PC-3 (cell line): Measurements from ENCODE around the gene FPR1. TPM values are rescaled to one million over a fixed set of nuclear protein-coding genes. Genes with fewer than 3 reads are reported as not detected.

Source experiments
- ATAC-seq: fragments of 200-7000 bp; cut with Tn5 transposase; 2 replicates; pipeline ENCODE4 v1.9.1; 2020; ENCODE audit warnings: mild to moderate bottlenecking, moderate library complexity
- BruUV-seq: library from RNA; stranded (reverse); fragments of 400-500 nt; replicated peaks from 2 replicates; lab custom pipeline; 2021; lab: Mats Ljungman, UMichigan
- CTCF ChIA-PET: fragments of 300-600 bp; sonication (Branson Sonifier 250); formaldehyde crosslinking; loops from one replicate; lab custom pipeline; 2022; ENCODE audit warnings: antibody characterized with exemption; lab: Charles Lee
- POLR2A ChIA-PET: fragments of 300-600 bp; sonication (Branson Sonifier 250); formaldehyde crosslinking; loops from one replicate; lab custom pipeline; 2022; ENCODE audit warnings: antibody characterized with exemption; ENCODE audit not compliant: unreplicated experiment; lab: Charles Lee
- DNase-seq: peaks from one replicate; pipeline ENCODE4 v3.0.0-alpha.2; 2015
- H2AFZ ChIP-seq: fragments of 300-600 bp; sonication (generic); 2 replicates; pipeline ENCODE4 v1.6.0; 2016; ENCODE audit warnings: antibody characterized with exemption, low read length
- H3F3A ChIP-seq: fragments of 300-600 bp; sonication (generic); one replicate; pipeline ENCODE4 v1.6.0; 2017; ENCODE audit warnings: antibody characterized with exemption, low read length, control low read depth, mild to moderate bottlenecking; ENCODE audit not compliant: unreplicated experiment
- H3K27ac ChIP-seq: fragments of 300-600 bp; sonication (generic); 2 replicates; pipeline ENCODE4 v1.5.1; 2016; ENCODE audit warnings: mild to moderate bottlenecking, low read length
- H3K27me3 ChIP-seq: fragments of 300-600 bp; sonication (generic); 2 replicates; pipeline ENCODE4 v1.6.1; 2016; ENCODE audit warnings: low read length, mixed read lengths
- H3K36me3 ChIP-seq: fragments of 300-600 bp; sonication (generic); 2 replicates; pipeline ENCODE4 v1.6.1; 2016; ENCODE audit warnings: low read depth, mixed run types, low read length, mixed read lengths
- H3K4me1 ChIP-seq: fragments of 300-600 bp; sonication (generic); 2 replicates; pipeline ENCODE4 v1.5.1; 2016; ENCODE audit warnings: low read length; ENCODE audit not compliant: insufficient read depth
- H3K4me2 ChIP-seq: fragments of 300-600 bp; sonication (generic); 2 replicates; pipeline ENCODE4 v1.6.0; 2016; ENCODE audit warnings: low read length
- H3K4me3 ChIP-seq: fragments of 300-600 bp; sonication (generic); 2 replicates; pipeline ENCODE4 v1.5.1; 2016; ENCODE audit warnings: mild to moderate bottlenecking, low read length, mixed read lengths
- H3K79me2 ChIP-seq: fragments of 300-600 bp; sonication (generic); 2 replicates; pipeline ENCODE4 v1.6.1; 2017; ENCODE audit warnings: low read length, mixed read lengths
- H3K9ac ChIP-seq: fragments of 300-600 bp; sonication (generic); 2 replicates; pipeline ENCODE4 v1.6.0; 2016; ENCODE audit warnings: mild to moderate bottlenecking, low read length
- H3K9me2 ChIP-seq: fragments of 300-600 bp; sonication (generic); replicated peaks from 2 replicates; pipeline ENCODE4 v1.6.1; 2016; ENCODE audit warnings: mixed run types, low read length, mixed read lengths
- H3K9me3 ChIP-seq: fragments of 300-600 bp; sonication (generic); 2 replicates; pipeline ENCODE4 v1.6.1; 2016; ENCODE audit warnings: low read length, mixed read lengths
- H4K20me1 ChIP-seq: fragments of 300-600 bp; sonication (generic); 2 replicates; pipeline ENCODE4 v1.6.1; 2016; ENCODE audit warnings: low read length, mixed read lengths
- CTCF ChIP-seq: fragments of 300-600 bp; sonication (generic); conservative IDR thresholded peaks from 2 replicates; pipeline ENCODE4 v1.5.1; 2017; ENCODE audit warnings: antibody characterized with exemption, low read depth, mild to moderate bottlenecking, low read length
- EZH2 ChIP-seq: fragments of 300-600 bp; sonication (generic); IDR thresholded peaks from one replicate; pipeline ENCODE4 v1.6.1; 2017; ENCODE audit warnings: antibody characterized with exemption, mild to moderate bottlenecking, low read length; ENCODE audit not compliant: unreplicated experiment
- EZH2phosphoT487 ChIP-seq: fragments of 300-600 bp; sonication (generic); IDR thresholded peaks from 2 replicates; pipeline ENCODE4 v1.6.1; 2018; ENCODE audit warnings: mild to moderate bottlenecking, antibody characterized with exemption, low read length, borderline replicate concordance
- intact Hi-C: fragments of 100-400 bp; cut with micrococcal nuclease; formaldehyde crosslinking; loops from 2 replicates; pipeline ENCODE4 v1.9.0; 2023
- total RNA-seq: library from RNA; depleted of rRNA; stranded (reverse); fragments of >200 nt; gene quantifications from 2 replicates; pipeline ENCODE4 v1.2.3, GENCODE V29; 2014

Gene FPR1
- total RNA-seq, 1 experiment from 2014 or later = 0.55 TPM

GRCh38 chr19:51784109-51784785 is 32.6 kb upstream of the FPR1 start:
- Histone ChIP-seq H3K9me2 (no peaks in the 10 kb centered on the region), H2AFZ (no peak overlapping the region), H3K9me3 (no peaks in the 10 kb centered on the region), H3F3A (no peaks in the 10 kb centered on the region), H3K4me2 (peak overlapping the region; percentile 15), H3K27me3 (peaks cover 16% of the 10 kb centered on the region; the same call in 1 of the 2 replicates), H3K79me2 (no peaks in the 10 kb centered on the region), H3K36me3 (no peaks in the 10 kb centered on the region), H3K4me1 (peaks cover 31% of the 10 kb centered on the region), H4K20me1 (no peaks in the 10 kb centered on the region), H3K27ac (peak overlapping the region; percentile 70), H3K4me3 (no peak overlapping the region), H3K9ac (no peak overlapping the region)
- ATAC-seq = no peak
- CTCF ChIA-PET = no interaction called here
- no peak for DNase-seq
- intact Hi-C loops = no loop called here
- no TSS peak for BruUV-seq
- TF ChIP-seq EZH2phosphoT487 = no peak
- no peak for TF ChIP-seq CTCF
- no peak for TF ChIP-seq EZH2
- POLR2A ChIA-PET = no interaction called here

GRCh38 chr19:51783372-51783771 is 31.7 kb upstream of the FPR1 start:
- no peak overlapping the region for H3K9ac ChIP-seq
- H2AFZ ChIP-seq = no peak overlapping the region
- ATAC-seq (peak; percentile 74), DNase-seq (peak; percentile 72)
- BruUV-seq = no TSS peak
- peaks cover 22% of the 10 kb centered on the region for H3K4me1 ChIP-seq
- H3K36me3 ChIP-seq = no peaks in the 10 kb centered on the region
- H3K4me3 ChIP-seq = no peak overlapping the region
- H3F3A ChIP-seq = no peaks in the 10 kb centered on the region
- POLR2A ChIA-PET = no interaction called here
- no peak overlapping the region for H3K27ac ChIP-seq
- CTCF ChIA-PET = no interaction called here
- no peak overlapping the region for H3K4me2 ChIP-seq
- intact Hi-C loops = no loop called here
- no peak for TF ChIP-seq EZH2phosphoT487
- peak; percentile 73 for TF ChIP-seq CTCF
- TF ChIP-seq EZH2 = no peak
- H3K27me3 ChIP-seq = peaks cover 18% of the 10 kb centered on the region; the same call in 1 of the 2 replicates
- H3K79me2 ChIP-seq = no peaks in the 10 kb centered on the region
- H4K20me1 ChIP-seq = no peaks in the 10 kb centered on the region
- no peaks in the 10 kb centered on the region for H3K9me3 ChIP-seq
- no peaks in the 10 kb centered on the region for H3K9me2 ChIP-seq

- Histone ChIP-seq H3F3A (no peaks in the 10 kb centered on the region), H3K27ac (no peak overlapping the region), H3K36me3 (no peaks in the 10 kb centered on the region), H3K27me3 (peaks cover 18% of the 10 kb centered on the region; the same call in 1 of the 2 replicates), H3K9me2 (no peaks in the 10 kb centered on the region), H3K4me1 (peaks cover 20% of the 10 kb centered on the region), H3K9me3 (no peaks in the 10 kb centered on the region), H3K9ac (no peak overlapping the region), H3K4me2 (no peak overlapping the region), H2AFZ (no peak overlapping the region), H3K4me3 (no peak overlapping the region), H3K79me2 (no peaks in the 10 kb centered on the region), H4K20me1 (no peaks in the 10 kb centered on the region)
- intact Hi-C loops = no loop called here
- BruUV-seq = no TSS peak
- no peak for ATAC-seq
- no peak for TF ChIP-seq CTCF
- TF ChIP-seq EZH2 = no peak
- no peak for TF ChIP-seq EZH2phosphoT487
- POLR2A ChIA-PET = no interaction called here
- CTCF ChIA-PET = no interaction called here
- no peak for DNase-seq
These were observed 30.3 kb upstream of the FPR1 start for GRCh38 chr19:51781999-51782398.
